ENCODE measurements around the gene KCNQ1.

The KCNQ1 gene

DNA sequence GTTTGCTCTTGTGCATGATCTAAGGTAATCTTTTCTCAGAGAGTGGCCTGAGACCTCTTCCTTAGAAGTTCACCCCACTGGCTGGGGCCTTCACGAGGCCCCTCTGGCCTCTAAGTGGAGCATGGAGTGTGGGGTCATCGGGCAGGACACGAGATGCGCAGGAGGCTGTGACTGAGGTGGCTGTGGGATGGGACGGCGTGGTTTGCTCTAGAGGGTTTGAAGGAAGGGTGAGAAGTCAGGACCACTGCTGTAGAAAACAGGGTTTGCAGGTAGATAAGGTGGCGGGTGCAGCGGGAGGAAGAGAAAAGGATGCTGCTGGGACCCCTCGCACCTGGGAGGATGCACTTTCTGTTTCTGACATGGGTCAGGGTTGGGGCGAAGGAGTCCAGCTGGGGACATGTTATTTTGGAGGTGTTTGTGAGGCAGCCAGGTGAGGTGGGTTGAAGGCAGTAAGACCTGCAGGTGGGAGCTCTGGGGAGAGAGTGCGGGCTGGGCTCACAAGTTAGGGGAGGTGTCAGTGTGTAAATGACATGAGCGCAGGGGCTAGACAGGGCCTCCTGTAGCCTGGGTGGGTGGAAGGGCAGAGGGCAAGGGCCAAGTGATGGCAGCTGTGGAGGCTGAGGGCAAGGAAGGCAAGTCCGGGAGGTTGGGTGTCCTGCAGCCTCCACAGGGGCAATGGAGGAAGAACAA, 62.5 kb downstream of the KCNQ1 start:
- in situ Hi-C loops (cut with MboI; ENCODE audit: low sequenced_read_pairs): no loop called here

DNA sequence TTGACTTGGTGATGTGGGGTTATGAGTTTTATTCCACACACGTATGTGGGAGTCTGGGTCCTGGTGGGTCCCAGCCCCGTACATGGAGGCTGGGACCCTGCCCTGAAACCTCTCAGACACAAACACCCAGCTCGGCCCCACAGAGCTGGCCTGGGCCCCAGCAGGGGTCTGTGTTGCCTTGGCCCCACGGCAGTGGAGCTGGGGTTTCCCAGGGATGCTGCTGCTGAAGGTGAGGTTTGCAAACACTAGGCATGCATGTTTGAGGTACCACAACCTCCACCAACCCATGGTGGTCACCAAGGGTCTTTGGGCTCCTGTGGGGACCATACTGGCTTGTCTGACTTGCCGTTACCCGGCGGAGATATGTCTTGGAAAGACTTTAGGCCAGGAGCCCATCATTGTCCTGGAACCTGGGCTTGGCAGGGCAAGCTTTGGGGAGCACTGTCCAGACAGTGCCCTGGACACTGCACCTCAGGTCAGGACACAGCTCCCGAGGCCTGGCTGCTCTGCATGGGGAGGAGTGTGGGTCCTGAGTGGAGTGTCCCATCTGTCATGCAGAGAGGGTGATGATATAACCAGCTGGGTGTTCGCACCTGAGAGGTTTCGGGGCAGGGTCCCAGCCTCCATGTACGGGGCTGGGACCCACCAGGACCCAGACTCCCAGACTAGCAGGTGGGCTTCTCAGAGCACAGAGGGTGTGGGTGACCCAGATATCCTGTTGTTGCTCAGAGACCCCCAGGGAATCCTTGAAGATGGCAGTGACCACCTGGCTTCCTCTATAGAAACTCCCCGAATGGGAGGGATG, 63.3 kb downstream of the KCNQ1 start:
- in situ Hi-C loops (cut with MboI; ENCODE audit: low sequenced_read_pairs): no loop called here

DNA sequence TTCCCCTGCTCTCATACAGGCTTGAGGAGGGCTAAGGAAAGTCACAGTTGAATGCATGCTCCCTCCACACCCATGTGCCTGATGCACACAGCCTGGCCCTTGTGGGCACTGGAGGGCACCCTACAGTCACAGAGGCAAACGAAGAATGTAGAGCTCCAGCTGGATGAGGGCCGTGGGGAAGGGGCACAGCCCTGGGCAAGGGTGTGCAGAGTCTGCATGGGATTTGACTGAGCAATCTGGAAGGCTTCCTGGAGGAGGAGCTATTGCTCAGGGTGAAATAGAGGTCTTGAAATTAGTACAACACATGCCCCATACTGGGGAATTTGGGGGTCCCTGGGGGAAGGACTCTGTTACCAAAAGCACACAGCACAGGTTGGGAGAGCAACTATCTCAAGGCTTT, 64.0 kb downstream of the KCNQ1 start:
- in situ Hi-C loops (cut with MboI; ENCODE audit: low sequenced_read_pairs): no loop called here

DNA sequence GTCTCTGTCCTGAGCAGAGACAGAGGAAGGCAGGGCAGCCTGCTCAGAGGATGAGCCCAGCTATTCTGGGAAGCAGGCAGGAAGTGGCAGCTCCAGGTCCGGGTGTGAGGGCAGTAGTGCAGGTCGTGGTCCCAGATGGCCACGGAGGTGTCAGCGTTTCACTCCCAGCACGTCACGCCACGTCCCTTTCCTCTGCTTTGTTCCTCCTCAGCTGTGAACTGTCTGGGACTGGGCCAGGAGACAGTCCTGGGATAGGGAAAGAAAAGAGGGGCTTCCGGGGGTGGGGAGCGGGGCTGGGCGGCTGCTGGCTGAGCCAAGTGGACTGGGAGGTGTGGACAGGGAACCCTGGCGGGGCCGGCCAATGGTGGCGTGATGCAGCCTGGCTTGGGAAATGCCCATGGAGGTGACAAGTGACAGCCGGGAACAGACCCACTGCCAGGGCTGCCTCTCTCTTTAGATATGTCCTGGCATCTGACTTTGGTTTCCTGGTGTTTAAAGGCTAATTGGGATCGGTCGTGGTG, 64.7 kb downstream of the KCNQ1 start:
- in situ Hi-C loops (cut with MboI; ENCODE audit: low sequenced_read_pairs): no loop called here

DNA sequence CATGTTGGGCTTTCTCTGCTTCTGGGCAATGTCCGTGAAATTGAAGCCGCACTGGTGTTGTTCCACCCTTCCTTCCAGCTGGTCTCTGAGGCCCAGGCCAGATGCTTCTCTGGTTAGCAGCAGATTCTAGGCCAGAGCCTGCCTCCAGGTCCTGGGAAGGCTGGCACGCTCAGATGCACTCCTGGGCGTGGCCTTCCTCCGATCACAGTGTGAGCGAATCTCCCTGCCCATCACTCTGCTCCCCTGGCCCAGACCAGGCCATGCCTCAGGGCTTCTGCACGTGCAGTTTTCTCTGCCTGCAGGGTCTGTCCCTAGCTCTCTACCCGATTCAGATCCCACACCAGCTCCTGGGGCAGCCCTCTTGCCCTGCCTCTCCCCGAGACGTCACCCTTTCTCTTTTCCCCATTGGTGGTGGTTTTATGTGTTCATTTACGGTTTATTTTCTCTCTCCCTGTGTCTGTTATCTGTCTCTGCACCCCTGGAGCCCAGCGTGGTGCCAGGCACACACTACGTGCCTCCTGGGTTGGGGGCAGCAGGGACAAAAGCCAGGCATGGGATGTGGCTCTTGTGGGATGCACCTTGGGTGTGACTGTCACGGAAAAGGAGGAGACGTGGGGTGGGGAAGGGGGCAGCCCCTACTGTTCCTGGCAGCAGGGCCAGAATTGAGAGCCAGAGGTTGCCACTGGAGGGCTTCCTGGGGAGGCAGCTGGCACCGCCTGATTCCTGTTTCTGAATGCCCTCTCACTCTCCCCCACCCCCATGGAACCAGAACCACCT, 66.0 kb downstream of the KCNQ1 start:
- in situ Hi-C loops (cut with MboI; ENCODE audit: low sequenced_read_pairs): no loop called here

DNA sequence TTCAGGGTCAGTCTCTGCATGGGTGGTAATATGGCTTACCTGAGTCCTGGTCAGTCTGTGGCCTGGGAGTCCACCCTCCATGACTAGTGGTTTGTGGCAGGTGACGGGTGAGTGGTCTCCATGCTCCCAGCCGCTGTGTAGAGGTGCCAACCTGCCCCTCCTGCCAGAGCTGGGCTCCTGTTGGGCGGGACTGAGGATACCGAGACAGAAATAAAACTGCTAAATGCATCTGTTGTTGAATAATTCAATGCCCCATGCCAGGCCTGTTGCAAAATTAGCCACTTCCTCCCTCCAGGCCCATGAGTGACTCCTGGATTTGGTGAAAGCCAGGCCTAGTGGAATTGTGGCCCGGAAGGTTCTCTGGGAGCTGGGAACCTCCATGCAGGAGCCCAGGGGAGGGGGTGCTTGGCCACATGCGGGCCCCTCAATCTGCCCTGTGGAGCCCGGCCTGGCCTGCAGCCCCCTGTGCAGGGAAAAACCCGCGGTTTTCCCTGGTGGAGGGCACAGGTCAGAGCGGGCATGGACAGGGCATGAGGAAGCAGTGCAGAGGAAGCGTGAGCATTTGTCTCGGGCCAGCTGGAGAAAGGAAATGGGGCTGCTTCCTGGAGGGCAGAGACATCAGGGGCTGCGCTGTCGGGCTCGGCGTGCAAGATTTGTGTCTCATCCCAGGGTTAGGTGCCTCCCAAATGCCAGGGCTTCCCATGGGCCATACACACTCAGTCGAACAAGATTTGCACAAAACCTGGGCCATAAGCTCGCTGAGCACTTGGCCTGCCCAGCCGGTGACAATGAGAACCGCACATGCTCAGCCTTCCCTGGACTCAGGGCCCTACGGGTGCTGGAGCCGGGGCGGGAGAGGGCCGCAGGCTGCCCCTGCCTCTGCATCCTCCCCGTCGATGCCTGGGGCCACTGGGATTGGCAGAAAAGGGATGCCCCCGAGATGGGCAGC, 66.9 kb downstream of the KCNQ1 start:
- in situ Hi-C loops (cut with MboI; ENCODE audit: low sequenced_read_pairs): no loop called here

DNA sequence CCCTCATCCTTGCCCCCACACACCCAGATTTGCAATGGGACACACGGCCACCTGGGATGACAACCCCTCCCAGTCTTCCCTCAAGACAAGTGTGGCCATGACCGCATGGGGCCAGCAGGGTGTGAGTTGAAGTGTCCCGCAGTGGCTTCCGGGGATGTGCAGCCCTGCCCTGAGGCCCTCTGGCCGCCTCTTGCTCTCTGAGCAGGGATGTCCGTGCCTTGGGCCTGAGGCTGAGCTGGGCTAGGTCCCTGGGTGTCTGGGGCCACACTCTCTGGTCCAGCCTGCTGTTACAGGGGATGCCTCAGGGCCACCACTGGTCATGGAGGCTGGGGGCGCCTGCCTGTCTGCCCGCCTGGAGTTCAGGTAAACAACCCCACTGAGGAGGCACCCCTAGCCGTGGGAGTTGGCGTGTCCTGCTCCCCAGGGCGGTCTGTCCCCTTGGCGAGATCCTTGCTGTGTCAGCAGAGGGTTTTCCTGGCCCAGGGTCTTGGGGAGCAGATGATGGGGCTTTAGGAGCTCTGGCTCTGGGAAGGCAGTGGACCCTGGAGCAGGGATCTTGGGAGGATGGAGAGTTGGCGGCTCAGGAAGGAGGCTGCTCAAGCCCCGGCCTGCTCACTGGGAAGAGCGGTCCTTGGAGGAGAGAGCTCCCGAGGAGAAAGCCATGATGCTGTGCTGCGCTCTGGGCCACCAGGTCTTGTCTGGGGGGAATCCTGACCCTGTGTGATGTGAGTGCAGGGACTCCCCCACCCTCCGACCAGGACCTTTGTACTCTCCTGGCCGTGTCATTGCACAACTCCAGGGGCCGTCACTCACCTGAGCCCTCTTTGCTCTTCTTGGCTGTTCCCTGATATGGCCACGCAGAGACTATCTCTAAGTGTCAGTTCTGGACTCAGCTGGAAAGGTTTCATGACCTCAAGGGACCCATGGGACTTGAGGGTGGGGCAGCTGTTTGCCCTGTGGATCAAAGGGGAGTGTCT, 67.9 kb downstream of the KCNQ1 start:
- in situ Hi-C loops (cut with MboI; ENCODE audit: low sequenced_read_pairs): no loop called here

DNA sequence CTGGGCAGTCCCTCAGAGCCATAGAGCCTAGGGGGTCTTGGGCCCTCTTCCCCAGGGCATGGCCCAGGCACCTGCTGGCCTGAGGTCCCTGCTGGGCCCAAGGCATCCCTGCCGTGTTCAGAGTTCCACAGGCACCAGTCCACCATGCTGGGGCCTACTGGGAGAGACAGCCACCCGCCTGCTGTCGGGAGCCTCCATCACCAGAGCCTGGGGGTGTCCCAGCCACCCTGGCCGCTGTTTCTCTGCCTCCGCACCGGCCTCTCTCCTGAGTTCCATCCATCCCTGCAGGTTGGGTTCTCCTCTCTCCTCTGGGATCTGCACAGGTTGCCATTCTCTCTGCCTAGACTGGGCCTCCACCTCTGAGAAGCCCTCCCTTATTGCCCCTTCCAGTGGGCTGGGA, 68.6 kb downstream of the KCNQ1 start:
- in situ Hi-C loops (cut with MboI; ENCODE audit: low sequenced_read_pairs): no loop called here

DNA sequence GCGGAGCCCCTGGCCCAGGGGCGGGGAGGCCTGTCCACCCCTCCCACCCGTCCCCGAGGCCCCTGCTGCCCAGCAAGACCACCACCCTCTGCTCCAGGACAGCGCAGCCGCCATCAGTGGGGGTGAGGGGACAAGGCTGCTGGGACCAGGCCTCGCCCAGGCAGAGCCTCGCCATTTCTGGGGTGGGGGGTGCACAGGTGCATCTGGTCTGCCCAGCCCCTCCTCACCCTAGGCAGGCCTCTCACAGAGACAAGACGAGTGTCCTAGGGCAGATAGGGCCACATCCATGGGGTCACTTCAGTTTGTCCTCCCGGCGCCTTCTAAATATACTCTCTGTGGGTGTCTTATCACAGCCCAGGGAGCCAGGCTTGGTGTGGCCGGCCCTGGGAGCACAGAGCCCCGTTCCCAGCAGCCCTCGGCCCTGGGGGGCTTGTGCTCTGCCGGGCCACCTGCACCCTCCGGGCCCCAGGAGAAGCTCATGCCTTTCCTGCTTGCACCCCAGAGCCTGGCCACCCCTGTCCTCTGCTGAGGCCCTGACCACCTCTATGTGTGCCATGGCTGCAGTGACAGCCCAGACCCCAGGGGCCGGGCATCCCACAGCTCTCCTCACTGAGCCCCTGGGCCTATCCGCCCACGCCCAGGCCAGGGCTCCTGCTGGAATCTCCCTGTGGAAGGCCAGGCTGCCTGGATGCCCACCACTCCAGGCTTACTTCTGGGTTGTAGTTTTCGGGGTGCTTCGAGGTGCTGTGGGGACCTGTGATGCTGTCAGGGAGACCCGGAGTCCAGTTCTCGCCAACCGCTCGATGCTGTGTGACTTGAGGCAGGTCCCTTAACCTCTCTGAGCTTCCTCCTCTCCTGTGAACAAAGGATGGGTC, 70.8 kb downstream of the KCNQ1 start:
- in situ Hi-C loops (cut with MboI; ENCODE audit: low sequenced_read_pairs): no loop called here

DNA sequence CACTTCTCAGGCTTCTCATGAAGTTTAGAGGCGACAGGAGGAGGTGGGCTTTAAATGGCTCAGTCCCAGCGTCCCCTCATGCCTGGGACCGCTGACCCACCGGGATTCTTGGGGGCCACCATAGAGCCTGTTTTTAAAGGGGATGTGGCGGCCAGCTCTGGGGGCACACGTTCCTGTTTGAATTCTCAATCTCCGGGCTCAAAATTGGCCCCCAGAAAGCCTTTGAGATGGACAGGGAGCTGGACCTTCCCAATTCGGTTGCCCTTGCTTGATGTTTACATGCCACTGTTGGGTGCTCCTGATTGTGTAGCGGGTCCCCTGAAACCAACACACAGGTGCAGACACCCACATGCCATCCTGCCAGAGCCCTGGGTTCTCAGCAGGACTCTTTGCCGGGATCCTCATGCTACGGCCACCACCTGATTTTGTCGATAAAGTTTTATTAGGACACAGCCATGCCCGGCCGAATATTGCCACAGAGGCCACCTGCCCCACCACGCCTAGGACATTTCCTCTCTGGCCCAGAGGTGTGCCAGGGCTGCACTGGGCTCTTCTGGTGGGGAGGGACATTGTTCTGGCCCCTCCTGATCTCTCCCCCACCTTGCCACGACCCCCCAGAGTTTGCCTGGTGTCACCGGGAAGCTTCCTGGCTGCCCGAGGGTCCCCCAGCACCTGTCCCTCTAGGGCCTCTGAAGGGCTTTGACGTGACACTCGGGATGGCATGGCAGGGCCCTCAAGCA, 71.6 kb downstream of the KCNQ1 start:
- in situ Hi-C loops (cut with MboI; ENCODE audit: low sequenced_read_pairs): no loop called here

DNA sequence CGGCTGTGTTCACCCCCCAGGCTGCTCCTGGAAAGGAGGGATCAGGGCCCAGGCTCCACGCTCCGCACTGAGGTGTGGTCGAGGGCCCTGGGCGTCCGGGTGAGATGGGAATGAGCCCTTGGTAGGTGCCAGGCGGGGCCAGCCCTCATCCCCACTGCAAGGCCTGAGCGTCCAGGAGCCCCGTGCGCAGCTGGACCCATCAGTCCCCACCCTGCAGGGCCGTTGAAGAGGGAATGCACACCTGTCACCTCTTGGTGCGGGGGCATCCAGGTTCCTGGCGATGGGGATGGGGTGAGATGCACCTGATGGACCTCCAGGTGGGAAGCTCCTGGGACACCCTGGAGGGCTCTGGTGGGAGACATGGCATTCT, 72.2 kb downstream of the KCNQ1 start:
- in situ Hi-C loops (cut with MboI; ENCODE audit: low sequenced_read_pairs): no loop called here

DNA sequence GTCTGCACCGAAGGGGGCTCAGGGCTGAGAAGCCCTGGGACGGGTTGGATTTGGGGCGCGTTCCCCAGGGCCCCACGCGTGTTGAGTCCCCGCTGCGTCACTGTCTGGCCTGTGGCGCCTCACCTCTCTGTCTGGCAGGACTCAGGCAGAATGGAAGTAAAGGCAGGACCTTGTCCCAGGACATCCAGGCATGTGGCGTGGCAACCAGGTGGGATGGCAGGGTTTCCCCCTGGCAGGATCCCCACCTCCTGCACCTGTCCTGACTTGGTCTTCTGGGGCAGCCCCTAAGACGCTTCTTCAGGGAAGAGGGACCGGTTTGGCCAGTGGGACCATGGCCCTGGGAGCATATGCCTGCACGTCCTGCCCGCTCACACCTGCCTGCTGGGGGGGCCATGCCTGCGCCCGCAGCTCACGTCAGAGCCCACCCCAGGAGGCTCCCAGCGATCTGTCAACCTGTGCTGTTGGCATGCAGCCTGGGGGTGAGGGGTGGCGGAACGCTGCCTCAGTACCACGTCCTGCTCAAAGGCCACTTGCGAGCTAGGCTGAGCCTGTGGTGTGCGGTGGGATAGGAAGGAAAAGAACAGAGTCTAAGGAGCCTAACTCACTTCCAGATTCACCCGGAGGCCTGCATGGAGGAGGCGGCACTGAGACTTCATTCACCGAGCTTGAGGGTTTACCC, 72.7 kb downstream of the KCNQ1 start:
- in situ Hi-C loops (cut with MboI; ENCODE audit: low sequenced_read_pairs): no loop called here

DNA sequence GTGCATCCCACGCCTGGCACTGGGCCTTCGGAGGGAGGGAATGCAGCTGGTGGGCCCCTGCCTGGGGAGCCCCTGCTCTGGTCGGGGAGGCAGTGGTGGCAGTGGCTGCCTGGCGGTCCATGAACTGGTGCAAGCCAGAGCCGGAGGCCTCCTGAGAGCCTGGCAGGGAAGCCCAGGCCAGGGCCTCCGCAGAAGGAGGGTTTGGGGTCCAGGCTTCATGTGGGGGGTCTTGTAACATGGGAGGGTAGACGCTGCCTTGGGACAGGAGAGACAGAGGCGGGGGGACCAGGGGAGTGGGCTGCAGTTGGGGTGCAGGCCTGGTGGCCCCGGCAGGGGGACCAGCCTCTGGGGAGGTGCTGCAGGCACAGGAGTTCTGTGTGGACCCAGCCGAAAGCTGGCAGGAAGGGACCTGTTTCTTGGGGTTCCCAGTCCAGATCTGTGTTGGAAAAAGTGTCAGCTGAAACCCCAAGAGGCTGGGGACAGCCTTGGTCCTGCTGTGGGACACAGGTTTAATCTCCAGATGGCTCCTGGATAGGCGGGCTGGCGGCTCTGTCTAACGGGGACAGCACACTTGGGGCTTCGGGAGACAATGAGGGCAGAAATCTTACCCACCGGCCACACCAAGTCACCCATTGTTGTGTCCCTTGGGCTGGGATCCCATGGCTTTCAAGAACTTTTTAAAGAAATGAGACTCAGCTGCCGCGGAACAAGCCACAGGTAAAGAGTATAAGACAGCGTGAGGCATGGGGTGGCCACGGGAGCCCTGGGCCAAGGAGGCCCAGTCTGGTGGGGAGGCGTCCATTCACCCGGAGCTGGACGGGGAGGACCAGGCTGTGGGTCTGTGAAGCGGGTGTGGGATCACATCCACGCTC, 73.5 kb downstream of the KCNQ1 start:
- in situ Hi-C loops (cut with MboI; ENCODE audit: low sequenced_read_pairs): no loop called here

DNA sequence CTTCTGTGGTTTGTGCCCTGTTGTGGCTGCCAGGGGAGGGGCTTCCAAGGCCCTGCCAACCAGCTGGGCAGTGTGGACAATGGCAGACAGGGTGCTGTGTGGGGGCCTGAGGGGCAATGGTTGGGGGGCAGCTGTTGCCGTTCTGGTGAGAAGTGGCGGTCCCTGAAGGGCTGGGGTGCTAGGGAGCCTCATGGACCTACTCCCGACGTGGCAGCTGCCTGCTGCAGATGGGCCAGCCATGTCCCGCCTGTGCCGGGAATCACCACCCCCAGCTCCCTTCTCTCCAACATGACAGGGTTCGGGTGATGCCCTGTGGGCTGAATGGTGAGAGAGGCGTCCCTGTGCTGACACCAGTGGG, 74.2 kb downstream of the KCNQ1 start:
- in situ Hi-C loops (cut with MboI; ENCODE audit: low sequenced_read_pairs): no loop called here

DNA sequence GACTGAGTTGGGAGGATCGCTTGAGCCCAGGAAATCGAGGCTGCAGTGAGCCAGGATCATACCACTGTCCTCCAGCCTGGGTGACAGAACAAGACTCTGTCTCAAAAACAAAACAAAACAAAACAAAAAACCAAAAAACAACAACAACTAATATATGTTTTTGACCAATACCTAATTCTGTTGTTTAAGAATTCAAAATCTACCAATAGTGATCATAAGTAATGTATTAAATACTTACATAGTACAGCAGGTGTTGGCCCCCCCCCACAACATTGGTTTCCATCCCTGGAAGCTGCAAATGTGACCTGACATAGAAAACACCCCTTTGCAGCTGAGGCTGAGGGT, 74.7 kb downstream of the KCNQ1 start:
- in situ Hi-C loops (cut with MboI; ENCODE audit: low sequenced_read_pairs): no loop called here

Measured in hTERT RPE-1 (cell line).